Adipocyte (in vitro differentiated cells): ENCODE data around the gene MAMSTR.
"Not testable (repeated sequence)": the region's sequence is repeated elsewhere in the genome, so short reads cannot be mapped to it uniquely, and the experiment has no call there.

ENCODE experiments used
- DNase-seq: peaks from one replicate; pipeline ENCODE4 v3.0.0-alpha.2; 2015; ENCODE audit warnings: low read depth
- H3K27me3 ChIP-seq: replicated peaks from 2 replicates; pipeline ENCODE4 v1.7.0; 2013; ENCODE audit warnings: mild to moderate bottlenecking, low read length, moderate library complexity; ENCODE audit not compliant: control insufficient read depth, insufficient read depth
- H3K36me3 ChIP-seq: 2 replicates; pipeline ENCODE4 v1.7.0; 2013; ENCODE audit warnings: low read length, mild to moderate bottlenecking, moderate library complexity; ENCODE audit not compliant: control insufficient read depth, insufficient read depth, severe bottlenecking
- H3K4me1 ChIP-seq: 2 replicates; pipeline ENCODE4 v1.7.0; 2013; ENCODE audit warnings: mild to moderate bottlenecking, low read length, moderate library complexity; ENCODE audit not compliant: control insufficient read depth, insufficient read depth
- H3K4me3 ChIP-seq: 2 replicates; pipeline ENCODE4 v1.7.0; 2013; ENCODE audit warnings: mild to moderate bottlenecking, low read length, moderate library complexity
- H3K9ac ChIP-seq: 2 replicates; pipeline ENCODE4 v1.7.0; 2013; ENCODE audit warnings: mild to moderate bottlenecking, low read length, moderate library complexity
- H3K9me3 ChIP-seq: 2 replicates; pipeline ENCODE4 v1.7.0; 2013; ENCODE audit warnings: mild to moderate bottlenecking, low read length, moderate library complexity; ENCODE audit not compliant: control insufficient read depth

Gene MAMSTR

GRCh38 chr19:48695743-48696352 is 23.7 kb downstream of the MAMSTR start, which contains the start of gene FUT2:
FUT2 (plus strand) TSS chr19:48695971; CDS start chr19:48702957, 6,986 bp downstream.
- Histone ChIP-seq H3K9me3 (no peaks in the 10 kb centered on the region), H3K36me3 (no peaks in the 10 kb centered on the region), H3K4me1 (peaks cover 9% of the 10 kb centered on the region), H3K9ac (no peak within 1 kb of the TSS), H3K4me3 (peak within 1 kb of the TSS; percentile 56), H3K27me3 (peaks cover 12% of the 10 kb centered on the region)
- DNase-seq = no peak

- not testable (repeated sequence) for H3K4me1 ChIP-seq, H3K9ac ChIP-seq, H3K9me3 ChIP-seq, DNase-seq, H3K36me3 ChIP-seq, H3K4me3 ChIP-seq
- H3K27me3 ChIP-seq = peaks cover 12% of the 10 kb centered on the region
Measured at GRCh38 chr19:48693629-48694028, 25.9 kb downstream of the MAMSTR start.

- Histone ChIP-seq H3K36me3 (no peaks in the 10 kb centered on the region), H3K9me3 (no peaks in the 10 kb centered on the region), H3K27me3 (no peaks in the 10 kb centered on the region), H3K4me3 (no peak overlapping the region), H3K4me1 (no peaks in the 10 kb centered on the region), H3K9ac (no peak overlapping the region)
- DNase-seq = no peak
Measured at GRCh38 chr19:48689449-48689848, 30.1 kb downstream of the MAMSTR start.

GRCh38 chr19:48687776-48688175 is 31.7 kb downstream of the MAMSTR start:
- H3K36me3 ChIP-seq = no peaks in the 10 kb centered on the region

GRCh38 chr19:48686637-48687036 is 32.9 kb downstream of the MAMSTR start:
- DNase-seq, H3K9ac ChIP-seq, H3K27me3 ChIP-seq, H3K4me1 ChIP-seq, H3K9me3 ChIP-seq, H3K36me3 ChIP-seq, H3K4me3 ChIP-seq: not testable (repeated sequence)

More at GRCh38 chr19:48687776-48688175, 31.7 kb downstream of the MAMSTR start:
- no peak for DNase-seq
- Histone ChIP-seq H3K9me3 (no peaks in the 10 kb centered on the region), H3K4me1 (no peaks in the 10 kb centered on the region), H3K9ac (no peak overlapping the region), H3K27me3 (no peaks in the 10 kb centered on the region), H3K4me3 (no peak overlapping the region)

GRCh38 chr19:48686088-48686487 is 33.4 kb downstream of the MAMSTR start:
- no peaks in the 10 kb centered on the region for H3K27me3 ChIP-seq
- H3K4me1 ChIP-seq = no peaks in the 10 kb centered on the region
- H3K9me3 ChIP-seq = no peaks in the 10 kb centered on the region
- no peaks in the 10 kb centered on the region for H3K36me3 ChIP-seq
- DNase-seq = no peak
- no peak overlapping the region for H3K9ac ChIP-seq
- no peak overlapping the region for H3K4me3 ChIP-seq

GRCh38 chr19:48685583-48685982 is 33.9 kb downstream of the MAMSTR start:
- no peak overlapping the region for H3K4me3 ChIP-seq
- DNase-seq = no peak
- no peaks in the 10 kb centered on the region for H3K27me3 ChIP-seq
- H3K9me3 ChIP-seq = no peaks in the 10 kb centered on the region
- no peak overlapping the region for H3K9ac ChIP-seq
- H3K4me1 ChIP-seq = no peaks in the 10 kb centered on the region
- H3K36me3 ChIP-seq = no peaks in the 10 kb centered on the region

GRCh38 chr19:48683349-48683748 is 36.2 kb downstream of the MAMSTR start:
- Histone ChIP-seq H3K36me3 (no peaks in the 10 kb centered on the region), H3K27me3 (no peaks in the 10 kb centered on the region), H3K4me1 (no peaks in the 10 kb centered on the region), H3K9ac (peak overlapping the region; percentile 39), H3K9me3 (no peaks in the 10 kb centered on the region), H3K4me3 (peak overlapping the region; percentile 68)
- no peak for DNase-seq

GRCh38 chr19:48681127-48681470 is 38.4 kb downstream of the MAMSTR start:
- Histone ChIP-seq H3K9ac (no peak overlapping the region), H3K36me3 (no peaks in the 10 kb centered on the region), H3K4me3 (no peak overlapping the region), H3K9me3 (no peaks in the 10 kb centered on the region), H3K4me1 (no peaks in the 10 kb centered on the region), H3K27me3 (peaks cover 4% of the 10 kb centered on the region)
- peak; percentile 17 for DNase-seq

- no peak overlapping the region for H3K9ac ChIP-seq
- no peak for DNase-seq
- no peaks in the 10 kb centered on the region for H3K36me3 ChIP-seq
- no peaks in the 10 kb centered on the region for H3K9me3 ChIP-seq
- H3K4me1 ChIP-seq = no peaks in the 10 kb centered on the region
- no peak overlapping the region for H3K4me3 ChIP-seq
- peaks cover 4% of the 10 kb centered on the region for H3K27me3 ChIP-seq
Measured at GRCh38 chr19:48680436-48681126, 38.9 kb downstream of the MAMSTR start.

GRCh38 chr19:48680006-48680405 is 39.5 kb downstream of the MAMSTR start:
- H3K36me3 ChIP-seq, H3K4me3 ChIP-seq, H3K27me3 ChIP-seq, H3K9ac ChIP-seq, H3K4me1 ChIP-seq, H3K9me3 ChIP-seq, DNase-seq: not testable (repeated sequence)

- no peak overlapping the region for H3K9ac ChIP-seq
- no peaks in the 10 kb centered on the region for H3K4me1 ChIP-seq
- H3K4me3 ChIP-seq = no peak overlapping the region
- no peak for DNase-seq
- no peaks in the 10 kb centered on the region for H3K36me3 ChIP-seq
- H3K27me3 ChIP-seq = peaks cover 7% of the 10 kb centered on the region
- no peaks in the 10 kb centered on the region for H3K9me3 ChIP-seq
Measured at GRCh38 chr19:48678201-48678600, 41.3 kb downstream of the MAMSTR start.
